ENCODE data around the gene FNIP2.

- TF ChIP-seq YY1 (IDR thresholded peaks at IDR 0.05; ENCODE audit: low read depth) (no peak), CTCF (IDR thresholded peaks at IDR 0.05) (no peak), PBX3 (IDR thresholded peaks at IDR 0.05) (no peak), SMC3 (IDR thresholded peaks at IDR 0.05; ENCODE audit: low read depth, low read length) (no peak), TEAD4 (IDR thresholded peaks at IDR 0.05; ENCODE audit: borderline replicate concordance, insufficient read depth) (no peak), FOXM1 (IDR thresholded peaks at IDR 0.05; ENCODE audit: low read depth) (no peak), POLR2AphosphoS5 (IDR thresholded peaks at IDR 0.05; ENCODE audit: low read depth, low read length) (no peak), EZH2phosphoT487 (IDR thresholded peaks at IDR 0.05; ENCODE audit: borderline replicate concordance, low read depth) (no peak), MAX (IDR thresholded peaks at IDR 0.05; ENCODE audit: low read depth) (no peak), TAF1 (IDR thresholded peaks at IDR 0.05; ENCODE audit: borderline replicate concordance, low read depth, low read length) (no peak), RAD21 (IDR thresholded peaks at IDR 0.05; ENCODE audit: low read length) (no peak), REST (IDR thresholded peaks at IDR 0.05; ENCODE audit: low read depth, low read length) (no peak), MXI1 (IDR thresholded peaks at IDR 0.05; ENCODE audit: low read depth, low read length) (no peak), GABPA (IDR thresholded peaks at IDR 0.05; ENCODE audit: low read depth) (no peak)
Measured at GRCh38 chr4:158786121-158786601, 17.3 kb downstream of the FNIP2 start.

Measured in SK-N-SH (cell line).